ENCODE results near the gene PIP5K1B. TPM values are rescaled to one million over a fixed set of nuclear protein-coding genes. Genes with fewer than 3 reads are reported as not detected.

The PIP5K1B gene
- polyA plus RNA-seq, 1 donor (not counting 4 experiments of a cell fraction or from before 2014, with no cell fraction given), result not detected

GRCh38 chr9:68870086-68870485 lies 165.0 kb downstream of the PIP5K1B start:
- H4K20me1 ChIP-seq (ENCODE audit: control insufficient read depth, extremely low read depth, insufficient read depth, low read length), result no peaks in the 10 kb centered on the region
- no peak overlapping the region for H3K27ac ChIP-seq (ENCODE audit: control insufficient read depth, insufficient read depth, low read length)
- H3K4me1 ChIP-seq (ENCODE audit: control insufficient read depth, extremely low read depth, insufficient read depth, low read length), result no peaks in the 10 kb centered on the region
- dilution Hi-C loops (cut with MboI; ENCODE audit: extremely low pct_ligation_motif_present, low sequenced_read_pairs), result no loop called here
- no peak overlapping the region for H3K9ac ChIP-seq (ENCODE audit: control insufficient read depth, extremely low read depth, insufficient read depth, low read length)
- H3K4me2 ChIP-seq (ENCODE audit: control insufficient read depth, extremely low read depth, insufficient read depth, low read depth, low read length), result no peak overlapping the region
- no peaks in the 10 kb centered on the region for H3K9me1 ChIP-seq (ENCODE audit: control insufficient read depth, extremely low read depth, insufficient read depth, low read length)
- DNase-seq (ENCODE audit: low read depth, low spot score), result no peak
- no peak for FAIRE-seq
- TF ChIP-seq EZH2 (IDR thresholded peaks at IDR 0.05; ENCODE audit: low read length), result no peak
- TF ChIP-seq CTCF (optimal IDR thresholded peaks at IDR 0.05 in 1 of 3, IDR thresholded peaks at IDR 0.05 in 1 of 3, conservative IDR thresholded peaks at IDR 0.05 in 1 of 3; ENCODE audit: extremely low read depth in 1 of 3, insufficient read depth in 2 of 3, low read length in 3 of 3), result no peak
- no peaks in the 10 kb centered on the region for H3K9me3 ChIP-seq (ENCODE audit: control insufficient read depth, low read depth, low read length)
- no peaks in the 10 kb centered on the region for H3K79me2 ChIP-seq (ENCODE audit: control insufficient read depth, insufficient read depth, low read length)
- H3K4me3 ChIP-seq (ENCODE audit: control insufficient read depth in 2 of 3, extremely low read depth in 1 of 3, insufficient read depth in 2 of 3, low read depth in 1 of 3, low read length in 3 of 3), result no peak overlapping the region
- H3K27me3 ChIP-seq (ENCODE audit: control insufficient read depth, extremely low read depth, insufficient read depth, low read length), result peaks cover 4% of the 10 kb centered on the region
- no peaks in the 10 kb centered on the region for H3K36me3 ChIP-seq (ENCODE audit: control insufficient read depth in 2 of 2, extremely low read depth in 1 of 2, insufficient read depth in 2 of 2, low read length in 2 of 2)
- no peak overlapping the region for H2AFZ ChIP-seq (ENCODE audit: control insufficient read depth, low read length)

- Histone ChIP-seq H3K4me2 (ENCODE audit: control insufficient read depth, extremely low read depth, insufficient read depth, low read depth, low read length) (no peak overlapping the region), H3K4me3 (ENCODE audit: control insufficient read depth in 2 of 3, extremely low read depth in 1 of 3, insufficient read depth in 2 of 3, low read depth in 1 of 3, low read length in 3 of 3) (no peak overlapping the region), H3K79me2 (ENCODE audit: control insufficient read depth, insufficient read depth, low read length) (no peaks in the 10 kb centered on the region), H3K36me3 (ENCODE audit: control insufficient read depth in 2 of 2, extremely low read depth in 1 of 2, insufficient read depth in 2 of 2, low read length in 2 of 2) (no peaks in the 10 kb centered on the region), H3K9ac (ENCODE audit: control insufficient read depth, extremely low read depth, insufficient read depth, low read length) (no peak overlapping the region), H4K20me1 (ENCODE audit: control insufficient read depth, extremely low read depth, insufficient read depth, low read length) (no peaks in the 10 kb centered on the region), H3K9me1 (ENCODE audit: control insufficient read depth, extremely low read depth, insufficient read depth, low read length) (no peaks in the 10 kb centered on the region), H3K27me3 (ENCODE audit: control insufficient read depth, extremely low read depth, insufficient read depth, low read length) (peaks cover 4% of the 10 kb centered on the region), H2AFZ (ENCODE audit: control insufficient read depth, low read length) (no peak overlapping the region), H3K27ac (ENCODE audit: control insufficient read depth, insufficient read depth, low read length) (no peak overlapping the region), H3K9me3 (ENCODE audit: control insufficient read depth, low read depth, low read length) (no peaks in the 10 kb centered on the region), H3K4me1 (ENCODE audit: control insufficient read depth, extremely low read depth, insufficient read depth, low read length) (no peaks in the 10 kb centered on the region)
- FAIRE-seq, result no peak
- dilution Hi-C loops (cut with MboI; ENCODE audit: extremely low pct_ligation_motif_present, low sequenced_read_pairs), result no loop called here
- TF ChIP-seq CTCF (optimal IDR thresholded peaks at IDR 0.05 in 1 of 3, IDR thresholded peaks at IDR 0.05 in 1 of 3, conservative IDR thresholded peaks at IDR 0.05 in 1 of 3; ENCODE audit: extremely low read depth in 1 of 3, insufficient read depth in 2 of 3, low read length in 3 of 3) (no peak), EZH2 (IDR thresholded peaks at IDR 0.05; ENCODE audit: low read length) (no peak)
- no peak for DNase-seq (ENCODE audit: low read depth, low spot score)
Measured at GRCh38 chr9:68871236-68871635, 166.2 kb downstream of the PIP5K1B start.
